HCT116 (cell line): ENCODE results near the gene C11orf87. TPM values are rescaled to one million over a fixed set of nuclear protein-coding genes. Genes with fewer than 3 reads are reported as not detected.

Experiments used
- ATAC-seq: fragments of 200-7000 bp; cut with Tn5 transposase; 2 replicates; pipeline ENCODE4 v1.9.1; 2020; ENCODE audit warnings: mild to moderate bottlenecking, moderate library complexity
- BruUV-seq: library from RNA; stranded (reverse); fragments of 400-500 nt; replicated peaks from 2 replicates; lab custom pipeline; 2021; lab: Mats Ljungman, UMichigan
- CTCF ChIA-PET: fragments of 300-600 bp; sonication (Branson Sonifier 250); formaldehyde crosslinking; loops from one replicate; lab custom pipeline; 2021; ENCODE audit warnings: antibody characterized with exemption; lab: Charles Lee
- POLR2A ChIA-PET: fragments of 300-600, 350-600 bp; sonication (Branson Sonifier 250); formaldehyde crosslinking; loops from one replicate; lab custom pipeline; 2021; ENCODE audit warnings: antibody characterized with exemption; lab: Charles Lee
- RAD21 ChIA-PET, 2 experiments: fragments of 300-600 bp; sonication (Branson Sonifier 250); formaldehyde crosslinking; loops; one replicate each; lab custom pipeline; 2023; ENCODE audit warnings: low total read pairs in 2 of 2; ENCODE audit not compliant: uncharacterized antibody in 2 of 2, unreplicated experiment in 2 of 2, low non-redundant PET in 1 of 2; lab: Charles Lee
- DNase-seq: peaks from one replicate; pipeline ENCODE4 v3.0.0-alpha.2; 2010; ENCODE audit warnings: low read depth, low spot score
- H2AFZ ChIP-seq: fragments of 200-600 bp; shearing (Covaris generic), sonication (generic); 2 replicates; pipeline ENCODE4 v1.6.1; 2017; ENCODE audit warnings: low read depth, mixed run types, mixed read lengths, antibody characterized with exemption, low read length; ENCODE audit not compliant: poor library complexity, severe bottlenecking
- H3K27ac ChIP-seq: 2 replicates; pipeline ENCODE4 v1.5.1; 2012; ENCODE audit warnings: low read depth, low read length
- H3K27me3 ChIP-seq: fragments of 200-600 bp; sonication (generic); 2 replicates; pipeline ENCODE4 v1.6.1; 2016; ENCODE audit warnings: mixed run types, low read length, mixed read lengths; ENCODE audit not compliant: insufficient read depth
- H3K36me3 ChIP-seq, 2 experiments: fragments of 200-500 bp in 1 of 2; fragments of 200-600 bp in 1 of 2; sonication (Bioruptor generic) in 1 of 2; sonication (generic) in 1 of 2; 2 replicates each; pipeline versions ENCODE4 v1.5.1 to v1.6.1; 2014 to 2016; ENCODE audit warnings: low read length in 2 of 2, inconsistent platforms in 1 of 2, mixed read lengths in 1 of 2, mixed run types in 1 of 2; ENCODE audit not compliant: insufficient read depth in 2 of 2, control insufficient read depth in 1 of 2
- H3K4me1 ChIP-seq, 2 experiments: fragments of 200-600 bp in 1 of 2; sonication (generic) in 1 of 2; 2 replicates each; pipeline versions ENCODE4 v1.5.1 to v1.6.1; 2012 to 2017; ENCODE audit warnings: low read length in 2 of 2, inconsistent platforms in 1 of 2, mild to moderate bottlenecking in 1 of 2, mixed read lengths in 1 of 2, mixed run types in 1 of 2, moderate library complexity in 1 of 2; ENCODE audit not compliant: insufficient read depth in 2 of 2, control insufficient read depth in 1 of 2
- H3K4me2 ChIP-seq: fragments of 200-600 bp; sonication (generic); 2 replicates; pipeline ENCODE4 v1.6.1; 2017; ENCODE audit warnings: mixed run types, low read length, mixed read lengths
- H3K4me3 ChIP-seq, 2 experiments: fragments of 200-600 bp in 1 of 2; sonication (generic) in 1 of 2; replicated peaks in 1 of 2; 2 replicates each; pipeline ENCODE4 v1.5.1; 2011 to 2016; ENCODE audit warnings: low read length in 2 of 2, control low read depth in 1 of 2, low read depth in 1 of 2, mild to moderate bottlenecking in 1 of 2, mixed read lengths in 1 of 2, mixed run types in 1 of 2
- H3K79me2 ChIP-seq: fragments of 200-600 bp; sonication (generic); 2 replicates; pipeline ENCODE4 v1.6.1; 2017; ENCODE audit warnings: mild to moderate bottlenecking, mixed run types, low read length, moderate library complexity, mixed read lengths; ENCODE audit not compliant: insufficient read depth
- H3K9ac ChIP-seq: fragments of 200-600 bp; sonication (generic); 2 replicates; pipeline ENCODE4 v1.6.1; 2016; ENCODE audit warnings: low read length, mixed read lengths
- H3K9me2 ChIP-seq: fragments of 200-600 bp; sonication (generic), shearing (Covaris generic); 2 replicates; pipeline ENCODE4 v1.6.1; 2017; ENCODE audit warnings: mixed run types, mild to moderate bottlenecking, moderate library complexity; ENCODE audit not compliant: insufficient read depth
- H3K9me3 ChIP-seq, 2 experiments: fragments of 200-500 bp in 1 of 2; fragments of 200-600 bp in 1 of 2; sonication (Bioruptor generic) in 1 of 2; sonication (generic) in 1 of 2; 2 replicates each; pipeline ENCODE4 v1.6.1; 2014 to 2017; ENCODE audit warnings: low read length in 2 of 2, mixed read lengths in 2 of 2, inconsistent platforms in 1 of 2, low read depth in 1 of 2, mild to moderate bottlenecking in 1 of 2, mixed run types in 1 of 2, moderate library complexity in 1 of 2; ENCODE audit not compliant: control insufficient read depth in 1 of 2, insufficient read depth in 1 of 2
- H4K20me1 ChIP-seq: fragments of 200-600 bp; sonication (generic), shearing (Covaris generic); 2 replicates; pipeline ENCODE4 v1.6.1; 2017; ENCODE audit warnings: mixed run types, mild to moderate bottlenecking, moderate library complexity; ENCODE audit not compliant: insufficient read depth
- CBX3 ChIP-seq: IDR thresholded peaks from 2 replicates; pipeline ENCODE4 v1.6.1; 2012; ENCODE audit warnings: low read depth
- CEBPB ChIP-seq: IDR thresholded peaks from 2 replicates; pipeline ENCODE4 v1.6.1; 2012; ENCODE audit warnings: low read depth
- EGR1 ChIP-seq: IDR thresholded peaks from 2 replicates; pipeline ENCODE4 v1.6.1; 2012; ENCODE audit warnings: low read depth
- ELF1 ChIP-seq: IDR thresholded peaks from 2 replicates; pipeline ENCODE4 v1.6.1; 2012; ENCODE audit warnings: low read depth, borderline replicate concordance
- JUND ChIP-seq: IDR thresholded peaks from 2 replicates; pipeline ENCODE4 v1.6.1; 2012
- POLR2A ChIP-seq: IDR thresholded peaks from 2 replicates; pipeline ENCODE4 v1.7.0; 2011; ENCODE audit warnings: borderline replicate concordance; ENCODE audit not compliant: insufficient read depth, insufficient read length; ENCODE audit errors: extremely low read depth
- POLR2AphosphoS5 ChIP-seq: IDR thresholded peaks from 2 replicates; pipeline ENCODE4 v1.6.1; 2011; ENCODE audit warnings: mild to moderate bottlenecking, low read depth, low read length, moderate library complexity
- RAD21 ChIP-seq: IDR thresholded peaks from 2 replicates; pipeline ENCODE4 v1.6.1; 2012; ENCODE audit warnings: low read depth, mild to moderate bottlenecking
- SRF ChIP-seq: IDR thresholded peaks from 2 replicates; pipeline ENCODE4 v1.6.1; 2012; ENCODE audit warnings: low read depth
- ZFX ChIP-seq: fragments of 450-650 bp; IDR thresholded peaks from 2 replicates; pipeline ENCODE4 v1.6.1; 2017
- intact Hi-C: fragments of 100-400 bp; cut with micrococcal nuclease; formaldehyde crosslinking; loops from 2 replicates; pipeline ENCODE4 v1.10.0; 2022
- total RNA-seq: library from RNA; stranded (reverse); gene quantifications from one replicate; pipeline ENCODE4 v1.2.1, GENCODE V29; 2021; ENCODE audit not compliant: unreplicated experiment
- TF ChIP-seq, protein P1 (sequence below), 3 experiments: fragments of 200-600 bp in 1 of 3; sonication (generic) in 1 of 3; IDR thresholded peaks in 2 of 3; conservative IDR thresholded peaks in 1 of 3; 2 replicates each; pipeline ENCODE4 v1.5.1; 2012 to 2017; ENCODE audit warnings: low read depth in 2 of 3, low read length in 2 of 3, antibody characterized with exemption in 1 of 3, borderline replicate concordance in 1 of 3, control low read depth in 1 of 3, mild to moderate bottlenecking in 1 of 3, mixed read lengths in 1 of 3, mixed run types in 1 of 3, moderate library complexity in 1 of 3; ENCODE audit not compliant: insufficient read depth in 1 of 3
- TF ChIP-seq, protein P2 (sequence below): IDR thresholded peaks from 2 replicates; pipeline ENCODE4 v1.6.1; 2011; ENCODE audit warnings: mild to moderate bottlenecking, low read length, moderate library complexity; ENCODE audit not compliant: insufficient replicate concordance; ENCODE audit errors: extremely low read depth

Gene C11orf87
- total RNA-seq, 1 experiment from 2014 or later: 0.05 TPM

DNA sequence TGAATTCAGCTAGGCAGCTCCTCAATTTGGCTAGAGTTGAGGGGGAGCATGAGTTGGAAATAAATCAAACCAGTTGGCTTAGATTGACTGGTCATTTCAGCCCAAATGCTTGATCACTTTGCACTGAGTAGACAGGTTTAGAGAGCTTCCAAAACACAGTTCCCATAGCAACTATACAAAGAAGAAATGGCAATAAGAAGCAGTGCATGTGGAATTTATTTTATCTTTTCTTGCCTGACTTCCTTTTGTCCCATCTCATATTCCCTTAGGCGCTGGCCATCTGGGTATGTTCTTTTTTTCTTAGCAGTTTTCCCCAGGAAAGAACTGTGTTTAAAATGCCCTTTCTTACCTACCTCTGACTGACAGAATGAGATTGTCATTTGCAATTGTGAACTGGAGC lies 38.7 kb upstream of the C11orf87 start:
- Histone ChIP-seq H3K9ac (no peak overlapping the region), H3K9me2 (no peaks in the 10 kb centered on the region), H3K9me3 (no peaks in the 10 kb centered on the region), H3K4me1 (no peaks in the 10 kb centered on the region), H3K79me2 (no peaks in the 10 kb centered on the region), H3K4me2 (no peak overlapping the region), H2AFZ (no peak overlapping the region), H3K4me3 (no peak overlapping the region), H4K20me1 (no peaks in the 10 kb centered on the region), H3K27me3 (no peaks in the 10 kb centered on the region), H3K27ac (no peak overlapping the region), H3K36me3 (no peaks in the 10 kb centered on the region)
- intact Hi-C loops: no loop called here
- no peak for ATAC-seq
- TF ChIP-seq CBX3 (no peak), RAD21 (no peak), JUND (no peak), CEBPB (no peak), POLR2A (no peak)
- TF ChIP-seq, protein P1, sequence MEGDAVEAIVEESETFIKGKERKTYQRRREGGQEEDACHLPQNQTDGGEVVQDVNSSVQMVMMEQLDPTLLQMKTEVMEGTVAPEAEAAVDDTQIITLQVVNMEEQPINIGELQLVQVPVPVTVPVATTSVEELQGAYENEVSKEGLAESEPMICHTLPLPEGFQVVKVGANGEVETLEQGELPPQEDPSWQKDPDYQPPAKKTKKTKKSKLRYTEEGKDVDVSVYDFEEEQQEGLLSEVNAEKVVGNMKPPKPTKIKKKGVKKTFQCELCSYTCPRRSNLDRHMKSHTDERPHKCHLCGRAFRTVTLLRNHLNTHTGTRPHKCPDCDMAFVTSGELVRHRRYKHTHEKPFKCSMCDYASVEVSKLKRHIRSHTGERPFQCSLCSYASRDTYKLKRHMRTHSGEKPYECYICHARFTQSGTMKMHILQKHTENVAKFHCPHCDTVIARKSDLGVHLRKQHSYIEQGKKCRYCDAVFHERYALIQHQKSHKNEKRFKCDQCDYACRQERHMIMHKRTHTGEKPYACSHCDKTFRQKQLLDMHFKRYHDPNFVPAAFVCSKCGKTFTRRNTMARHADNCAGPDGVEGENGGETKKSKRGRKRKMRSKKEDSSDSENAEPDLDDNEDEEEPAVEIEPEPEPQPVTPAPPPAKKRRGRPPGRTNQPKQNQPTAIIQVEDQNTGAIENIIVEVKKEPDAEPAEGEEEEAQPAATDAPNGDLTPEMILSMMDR (IDR thresholded peaks at IDR 0.05 in 2 of 3, conservative IDR thresholded peaks at IDR 0.05 in 1 of 3; ENCODE audit: borderline replicate concordance in 1 of 3, insufficient read depth in 1 of 3, low read depth in 2 of 3, low read length in 2 of 3): no peak
- BruUV-seq: no TSS peak
- ChIA-PET POLR2A (no interaction called here), RAD21 (no interaction called here), CTCF (no interaction called here)
- DNase-seq: no peak

- no peaks in the 10 kb centered on the region for H3K79me2 ChIP-seq
- H3K4me2 ChIP-seq: no peak overlapping the region
- no peaks in the 10 kb centered on the region for H3K36me3 ChIP-seq
- CTCF ChIA-PET: no interaction called here
- no TSS peak for BruUV-seq
- H2AFZ ChIP-seq: no peak overlapping the region
- POLR2A ChIA-PET: no interaction called here
- DNase-seq (no peak), ATAC-seq (no peak)
- intact Hi-C loops: no loop called here
- H3K9ac ChIP-seq: no peak overlapping the region
- H3K9me2 ChIP-seq: no peaks in the 10 kb centered on the region
- no peaks in the 10 kb centered on the region for H3K9me3 ChIP-seq
- RAD21 ChIA-PET: no interaction called here
- no peaks in the 10 kb centered on the region for H3K4me1 ChIP-seq
- no peaks in the 10 kb centered on the region for H3K27me3 ChIP-seq
- H4K20me1 ChIP-seq: no peaks in the 10 kb centered on the region
- H3K27ac ChIP-seq: no peak overlapping the region
- no peak overlapping the region for H3K4me3 ChIP-seq
- TF ChIP-seq ZFX (no peak), POLR2AphosphoS5 (no peak), CEBPB (no peak), ELF1 (no peak), EGR1 (no peak), CBX3 (no peak), SRF (no peak)
- TF ChIP-seq, protein P1 (IDR thresholded peaks at IDR 0.05 in 2 of 3, conservative IDR thresholded peaks at IDR 0.05 in 1 of 3; ENCODE audit: borderline replicate concordance in 1 of 3, insufficient read depth in 1 of 3, low read depth in 2 of 3, low read length in 2 of 3): no peak
- TF ChIP-seq, protein P2, sequence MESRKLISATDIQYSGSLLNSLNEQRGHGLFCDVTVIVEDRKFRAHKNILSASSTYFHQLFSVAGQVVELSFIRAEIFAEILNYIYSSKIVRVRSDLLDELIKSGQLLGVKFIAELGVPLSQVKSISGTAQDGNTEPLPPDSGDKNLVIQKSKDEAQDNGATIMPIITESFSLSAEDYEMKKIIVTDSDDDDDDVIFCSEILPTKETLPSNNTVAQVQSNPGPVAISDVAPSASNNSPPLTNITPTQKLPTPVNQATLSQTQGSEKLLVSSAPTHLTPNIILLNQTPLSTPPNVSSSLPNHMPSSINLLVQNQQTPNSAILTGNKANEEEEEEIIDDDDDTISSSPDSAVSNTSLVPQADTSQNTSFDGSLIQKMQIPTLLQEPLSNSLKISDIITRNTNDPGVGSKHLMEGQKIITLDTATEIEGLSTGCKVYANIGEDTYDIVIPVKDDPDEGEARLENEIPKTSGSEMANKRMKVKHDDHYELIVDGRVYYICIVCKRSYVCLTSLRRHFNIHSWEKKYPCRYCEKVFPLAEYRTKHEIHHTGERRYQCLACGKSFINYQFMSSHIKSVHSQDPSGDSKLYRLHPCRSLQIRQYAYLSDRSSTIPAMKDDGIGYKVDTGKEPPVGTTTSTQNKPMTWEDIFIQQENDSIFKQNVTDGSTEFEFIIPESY: no peak
Measured at GRCh38 chr11:109384873-109385272, 37.1 kb upstream of the C11orf87 start.
